Colonic mucosa (tissue), 4 donors: ENCODE measurements around the gene EPB41L4A. TPM values are rescaled to one million over a fixed set of nuclear protein-coding genes. Genes with fewer than 3 reads are reported as not detected.

ENCODE experiments used
- DNase-seq: peaks from one replicate; pipeline ENCODE4 v3.0.0-alpha.2; 2020
- H3K27ac ChIP-seq: fragments of 200-600 bp; one replicate; pipeline ENCODE4 v1.8.0; 2021
- H3K27me3 ChIP-seq: fragments of 200-600 bp; one replicate; pipeline ENCODE4 v1.8.0; 2021
- H3K36me3 ChIP-seq: fragments of 200-600 bp; one replicate; pipeline ENCODE4 v1.8.0; 2021
- H3K4me1 ChIP-seq: fragments of 200-600 bp; one replicate; pipeline ENCODE4 v1.8.0; 2021; ENCODE audit warnings: mild to moderate bottlenecking
- H3K4me3 ChIP-seq: fragments of 200-600 bp; one replicate; pipeline ENCODE4 v1.8.0; 2021
- H3K9ac ChIP-seq, 2 donors: one replicate each; pipeline ENCODE4 v1.7.0; 2013; ENCODE audit warnings: control low read depth in 2 of 2, low read depth in 2 of 2, low read length in 2 of 2
- H3K9me3 ChIP-seq: fragments of 200-600 bp; one replicate; pipeline ENCODE4 v1.8.0; 2021
- intact Hi-C: fragments of 100-400 bp; cut with DNase I; formaldehyde crosslinking; loops from one replicate; pipeline ENCODE4 v1.14.1; 2022
- total RNA-seq, 2 donors: library from RNA; stranded (reverse); fragmentation: NEBNext Ultra II Directional in 1 of 2; extraction: Animal tissue kit (Norgen Biotek cat#: 25700) in 1 of 2; gene quantifications; one replicate each; pipeline ENCODE4 v1.2.1, GENCODE V29; 2021
- TF ChIP-seq, protein P1 (sequence below): fragments of 200-600 bp; IDR thresholded peaks from one replicate; pipeline ENCODE4 v1.8.0; 2022; ENCODE audit warnings: antibody characterized with exemption, mild to moderate bottlenecking
- donor health status: healthy.
- donor health status: DM: no; HTN: no; CAD: no.
- donor health status: DM: no; HTN: no; CAD: no.

EPB41L4A gene
- total RNA-seq, 2 donors from 2014 or later: 10.1 to 18.0 TPM

DNA sequence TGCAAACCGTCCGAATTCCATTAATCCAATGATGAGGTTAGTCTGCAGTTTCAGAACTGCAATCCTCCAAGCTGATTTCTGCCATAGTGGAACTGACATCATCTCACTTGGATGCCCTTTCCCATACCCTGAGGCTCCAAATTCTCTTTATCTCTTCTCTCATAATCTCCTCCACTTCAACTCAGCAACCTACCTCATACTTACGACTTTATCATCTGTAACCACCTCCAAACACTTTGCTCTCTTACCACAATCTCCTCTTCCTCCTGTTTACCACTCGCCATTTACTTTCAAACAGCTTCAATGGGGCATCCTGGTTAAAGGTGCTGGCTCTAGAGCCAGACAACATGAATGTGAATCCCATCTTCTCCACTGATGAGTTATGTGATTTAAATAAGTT, 223.2 kb downstream of the EPB41L4A start:
- Histone ChIP-seq H3K36me3 (no peaks in the 10 kb centered on the region), H3K4me3 (no peak overlapping the region), H3K9ac (no peak overlapping the region), H3K27me3 (no peaks in the 10 kb centered on the region), H3K27ac (no peak overlapping the region), H3K4me1 (no peaks in the 10 kb centered on the region), H3K9me3 (no peaks in the 10 kb centered on the region)
- no peak for DNase-seq
- TF ChIP-seq, protein P1, sequence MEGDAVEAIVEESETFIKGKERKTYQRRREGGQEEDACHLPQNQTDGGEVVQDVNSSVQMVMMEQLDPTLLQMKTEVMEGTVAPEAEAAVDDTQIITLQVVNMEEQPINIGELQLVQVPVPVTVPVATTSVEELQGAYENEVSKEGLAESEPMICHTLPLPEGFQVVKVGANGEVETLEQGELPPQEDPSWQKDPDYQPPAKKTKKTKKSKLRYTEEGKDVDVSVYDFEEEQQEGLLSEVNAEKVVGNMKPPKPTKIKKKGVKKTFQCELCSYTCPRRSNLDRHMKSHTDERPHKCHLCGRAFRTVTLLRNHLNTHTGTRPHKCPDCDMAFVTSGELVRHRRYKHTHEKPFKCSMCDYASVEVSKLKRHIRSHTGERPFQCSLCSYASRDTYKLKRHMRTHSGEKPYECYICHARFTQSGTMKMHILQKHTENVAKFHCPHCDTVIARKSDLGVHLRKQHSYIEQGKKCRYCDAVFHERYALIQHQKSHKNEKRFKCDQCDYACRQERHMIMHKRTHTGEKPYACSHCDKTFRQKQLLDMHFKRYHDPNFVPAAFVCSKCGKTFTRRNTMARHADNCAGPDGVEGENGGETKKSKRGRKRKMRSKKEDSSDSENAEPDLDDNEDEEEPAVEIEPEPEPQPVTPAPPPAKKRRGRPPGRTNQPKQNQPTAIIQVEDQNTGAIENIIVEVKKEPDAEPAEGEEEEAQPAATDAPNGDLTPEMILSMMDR: no peak
- intact Hi-C loops: no loop called here

DNA sequence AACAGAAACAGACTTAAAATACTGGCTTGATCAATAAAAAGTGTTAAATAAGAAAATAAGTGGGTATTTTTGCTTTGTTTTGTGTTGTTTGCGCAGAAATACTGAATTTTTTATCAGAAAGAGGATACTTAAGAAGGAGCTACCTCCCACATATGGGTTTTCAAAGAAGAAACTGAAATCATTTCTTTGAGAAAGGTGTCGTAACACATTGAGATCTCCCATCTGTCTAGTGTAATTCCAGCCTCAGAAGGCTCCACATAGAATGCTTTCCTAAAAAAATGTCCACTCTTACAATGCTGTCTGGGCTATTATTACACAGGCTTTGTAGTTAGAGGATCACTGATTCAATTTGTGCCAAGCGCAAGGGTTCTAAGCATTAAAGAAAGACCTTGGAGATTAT, 226.2 kb downstream of the EPB41L4A start:
- Histone ChIP-seq H3K9ac (no peak overlapping the region), H3K4me3 (no peak overlapping the region), H3K4me1 (no peaks in the 10 kb centered on the region), H3K36me3 (no peaks in the 10 kb centered on the region), H3K9me3 (no peaks in the 10 kb centered on the region), H3K27me3 (no peaks in the 10 kb centered on the region), H3K27ac (no peak overlapping the region)
- TF ChIP-seq, protein P1: no peak
- no peak for DNase-seq
- intact Hi-C loops: no loop called here

DNA sequence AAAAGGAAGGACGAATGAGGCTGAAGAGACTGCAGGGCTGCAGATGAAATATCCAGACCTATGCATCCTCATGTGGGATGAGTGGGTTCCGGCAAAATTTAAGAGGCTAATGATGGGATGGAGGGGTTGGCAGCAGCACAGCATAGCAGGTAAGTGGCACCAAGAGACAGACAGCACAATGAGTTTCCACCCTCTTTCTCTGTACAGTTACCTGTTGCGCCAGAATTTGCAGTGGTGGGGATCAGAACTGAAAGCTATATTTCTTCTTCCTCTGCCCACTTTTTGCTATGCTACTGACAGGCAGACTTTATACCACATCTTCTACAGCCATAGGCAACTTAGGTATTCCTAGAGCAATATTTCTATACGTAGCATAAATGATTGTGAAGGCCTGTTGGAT, 227.0 kb downstream of the EPB41L4A start:
- Histone ChIP-seq H3K9ac (no peak overlapping the region), H3K27ac (no peak overlapping the region), H3K36me3 (no peaks in the 10 kb centered on the region), H3K27me3 (no peaks in the 10 kb centered on the region), H3K4me3 (no peak overlapping the region), H3K9me3 (no peaks in the 10 kb centered on the region), H3K4me1 (no peaks in the 10 kb centered on the region)
- DNase-seq: no peak
- intact Hi-C loops: no loop called here
- TF ChIP-seq, protein P1: no peak

DNA sequence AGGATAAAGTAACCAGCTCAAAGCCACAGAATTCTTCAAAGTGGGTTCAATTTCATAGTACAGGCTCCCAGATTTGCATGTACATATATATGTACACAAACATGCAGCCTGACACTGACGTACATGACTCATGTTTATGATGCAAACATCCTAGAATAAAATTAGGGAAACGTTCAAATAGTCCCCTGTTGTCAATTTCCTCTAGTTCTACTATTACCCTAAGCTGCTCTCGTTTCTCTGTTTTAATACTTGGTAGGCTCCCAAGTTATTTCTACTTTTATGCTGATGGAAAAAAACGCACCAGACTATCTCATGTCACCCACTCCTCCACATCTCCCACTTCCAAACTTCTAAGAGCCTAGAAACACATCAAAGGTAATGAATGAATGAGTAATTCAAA, 229.7 kb downstream of the EPB41L4A start:
- Histone ChIP-seq H3K4me3 (no peak overlapping the region), H3K4me1 (no peaks in the 10 kb centered on the region)
- intact Hi-C loops: no loop called here

DNA sequence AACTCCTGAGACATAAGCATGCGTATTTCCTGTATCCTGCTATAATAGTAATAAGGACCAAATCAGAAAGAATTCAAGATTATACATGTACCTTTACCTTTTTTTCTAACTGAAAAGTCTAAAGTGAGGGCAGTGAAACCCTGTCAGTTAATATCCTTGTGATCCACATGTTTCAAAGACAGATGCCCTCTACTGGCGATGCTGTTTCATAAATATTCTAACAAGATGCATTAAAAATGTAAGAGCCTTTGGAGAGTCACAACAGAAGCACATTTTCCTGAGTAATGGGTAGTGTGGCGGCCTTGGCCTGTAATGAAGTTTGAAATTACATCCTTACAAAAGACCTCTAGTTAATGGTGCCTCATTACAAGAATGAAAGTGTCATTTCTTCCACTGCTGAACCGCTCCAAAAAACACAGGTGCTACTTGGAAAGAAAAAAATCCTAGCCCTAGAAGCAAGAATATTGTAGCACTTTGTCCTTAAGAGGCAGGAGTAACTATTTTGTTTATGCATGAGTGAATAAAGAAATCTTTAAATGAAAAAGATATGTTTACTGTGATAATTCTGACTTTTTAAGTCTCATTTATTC, 232.6 kb downstream of the EPB41L4A start:
- no peak overlapping the region for H3K4me3 ChIP-seq
- intact Hi-C loops: no loop called here

More for the DNA sequence above, 229.7 kb downstream of the EPB41L4A start:
- H3K9ac ChIP-seq: no peak overlapping the region
- DNase-seq: no peak
- TF ChIP-seq, protein P1: no peak
- no peak overlapping the region for H3K27ac ChIP-seq
- no peaks in the 10 kb centered on the region for H3K27me3 ChIP-seq
- H3K36me3 ChIP-seq: no peaks in the 10 kb centered on the region
- H3K9me3 ChIP-seq: no peaks in the 10 kb centered on the region

More for the DNA sequence above, 232.6 kb downstream of the EPB41L4A start:
- Histone ChIP-seq H3K4me1 (no peaks in the 10 kb centered on the region), H3K27me3 (no peaks in the 10 kb centered on the region), H3K9ac (no peak overlapping the region), H3K27ac (no peak overlapping the region), H3K36me3 (no peaks in the 10 kb centered on the region), H3K9me3 (no peaks in the 10 kb centered on the region)
- TF ChIP-seq, protein P1: peak; percentile 27
- peak; percentile 19 for DNase-seq
